SKM-1 treated with dmso at 0.1 percent for 144 hours (cell line): ENCODE results near the gene DNAJC5.

Experiments used
- DNase-seq: peaks from one replicate; lab custom pipeline; 2025; ENCODE audit not compliant: unreplicated experiment; lab: John Stamatoyannopoulos, UW

DNAJC5 gene

DNA sequence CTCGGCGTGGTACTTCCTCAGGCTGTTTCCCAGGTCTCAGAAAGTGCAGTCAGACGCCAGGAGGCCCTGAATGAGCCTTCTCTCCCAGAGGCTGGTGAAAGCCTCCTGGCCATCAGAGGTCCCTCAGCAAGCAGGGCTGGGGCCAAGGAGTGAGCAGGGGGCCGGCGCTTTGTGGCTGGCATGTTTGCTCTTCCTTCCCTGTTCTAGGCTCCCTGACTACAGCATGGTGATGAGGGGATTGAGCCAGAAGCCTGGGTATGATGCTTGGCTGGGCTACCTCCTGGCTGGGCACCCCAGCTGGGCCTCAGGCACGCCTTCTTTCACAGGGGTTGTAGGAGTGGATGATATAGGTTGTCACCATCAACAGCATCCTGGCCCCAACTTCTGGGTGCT, 11.7 kb upstream of the DNAJC5 start:
- DNase-seq, result no peak

DNA sequence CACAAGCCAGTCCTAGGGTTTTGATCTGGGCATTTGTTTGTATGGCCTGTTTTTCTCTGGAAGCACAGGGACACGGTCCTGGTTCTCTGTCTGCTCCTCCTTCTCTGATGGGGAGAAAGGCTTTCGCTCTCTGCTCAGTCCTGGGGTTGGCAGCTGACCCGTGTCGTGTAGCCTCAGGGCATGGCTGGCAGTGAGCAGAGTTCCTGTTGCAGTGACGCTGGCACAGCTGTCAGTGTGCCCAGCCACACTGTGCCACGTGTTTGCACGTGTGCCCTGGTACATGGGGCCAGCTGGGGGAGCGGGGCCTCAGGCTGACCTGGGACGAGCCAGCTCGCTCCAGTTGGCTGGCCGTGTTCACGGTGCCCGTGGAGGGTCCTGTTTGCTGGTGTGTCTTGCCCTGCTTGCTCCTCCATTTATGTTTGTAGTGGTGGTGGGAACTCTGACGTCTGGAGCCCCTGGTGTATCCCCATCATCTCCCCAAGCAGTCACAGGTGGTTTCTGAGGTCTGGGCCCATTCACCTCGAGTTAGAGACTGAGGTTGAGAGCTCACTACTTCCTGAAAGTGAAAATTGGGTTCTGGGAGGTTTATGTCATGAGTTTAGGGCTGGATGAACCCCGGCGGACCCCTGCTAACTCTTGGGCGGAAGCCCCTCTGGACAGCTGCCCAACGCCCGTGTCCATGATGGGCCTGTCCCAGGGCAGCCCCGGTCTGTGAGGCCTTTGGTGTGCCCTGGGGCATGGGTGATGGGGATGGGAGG, 10.2 kb upstream of the DNAJC5 start:
- DNase-seq, result no peak

DNA sequence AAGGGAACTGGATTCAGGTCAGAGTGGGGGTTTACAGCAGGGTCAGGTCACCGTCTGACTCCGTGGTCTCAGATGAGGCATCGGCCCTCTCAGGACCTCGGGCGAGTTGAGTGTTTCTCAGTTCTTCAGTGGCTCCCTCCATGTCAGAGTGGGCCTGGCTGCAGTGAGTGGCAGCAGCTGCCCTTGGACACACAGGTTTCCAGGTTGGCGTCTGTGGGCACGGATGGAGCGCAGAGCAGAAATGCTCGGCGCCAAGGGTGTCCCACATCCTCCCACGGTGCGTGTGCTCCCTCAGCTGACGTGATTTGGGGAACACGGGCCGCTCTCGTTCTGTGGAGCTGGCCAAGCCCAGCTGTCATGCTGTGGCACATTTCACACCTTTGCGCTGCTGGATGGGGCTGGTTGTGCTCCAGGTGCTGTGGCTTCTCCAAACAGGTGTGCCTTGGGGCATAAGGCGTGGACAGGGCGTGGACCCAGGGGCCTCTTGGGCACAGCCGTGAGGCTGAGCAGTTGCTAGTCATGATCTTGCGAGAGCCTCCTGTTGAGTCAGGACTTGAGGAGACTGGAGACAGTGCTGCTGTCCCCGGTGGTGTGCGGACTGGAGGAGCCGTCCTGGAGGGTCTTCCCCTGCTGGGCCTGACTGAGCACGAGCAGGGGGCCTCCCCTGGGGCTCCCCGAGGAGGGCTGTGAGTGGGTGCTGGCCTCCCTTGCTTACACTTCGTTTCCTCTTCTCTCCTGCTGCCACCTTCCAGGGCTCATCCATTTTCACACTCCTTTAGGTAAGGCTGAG, 9.5 kb upstream of the DNAJC5 start:
- no peak for DNase-seq

DNA sequence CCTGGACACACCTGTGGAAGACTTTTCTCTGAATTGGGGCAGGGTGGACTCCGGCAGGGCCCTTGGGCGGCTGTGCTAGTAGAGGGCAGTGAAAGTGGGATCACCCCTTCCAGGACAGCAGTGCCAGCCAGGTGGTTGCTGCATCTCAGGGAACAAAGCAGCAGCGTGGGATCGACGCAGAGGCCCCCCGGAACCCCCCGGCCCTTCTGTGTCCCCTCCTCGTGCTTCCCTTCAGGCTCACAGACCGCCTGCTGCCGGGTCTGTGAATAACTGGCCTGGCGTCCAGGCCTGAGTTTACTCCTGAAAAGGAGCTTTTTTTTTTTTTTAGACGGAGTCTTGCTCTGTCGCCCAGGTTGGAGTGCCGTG, 8.9 kb upstream of the DNAJC5 start:
- DNase-seq, result no peak

GRCh38 chr20:63886921-63887320, 8.0 kb upstream of the DNAJC5 start:
- no peak for DNase-seq

- no peak for DNase-seq
Observed at GRCh38 chr20:63889241-63890200, 5.4 kb upstream of the DNAJC5 start.

DNA sequence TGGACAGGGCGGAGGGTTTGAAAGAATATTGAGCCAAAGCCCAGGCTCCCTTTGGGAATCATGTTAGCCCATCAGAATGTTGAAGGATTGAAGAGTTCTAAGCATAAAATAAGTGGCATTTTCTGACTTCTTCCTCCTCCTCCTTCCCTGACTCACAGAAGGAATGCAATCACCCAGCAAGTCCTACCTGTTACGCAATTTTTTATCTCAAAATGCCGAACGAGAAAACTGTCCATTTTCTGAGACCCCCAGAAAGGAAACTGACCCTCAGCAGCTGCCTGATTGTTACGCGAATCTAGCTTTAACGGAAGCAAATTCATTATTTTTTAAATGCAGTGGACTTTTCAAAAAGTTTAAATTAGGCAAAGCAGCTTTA, 4.7 kb upstream of the DNAJC5 start:
- DNase-seq, result no peak

DNA sequence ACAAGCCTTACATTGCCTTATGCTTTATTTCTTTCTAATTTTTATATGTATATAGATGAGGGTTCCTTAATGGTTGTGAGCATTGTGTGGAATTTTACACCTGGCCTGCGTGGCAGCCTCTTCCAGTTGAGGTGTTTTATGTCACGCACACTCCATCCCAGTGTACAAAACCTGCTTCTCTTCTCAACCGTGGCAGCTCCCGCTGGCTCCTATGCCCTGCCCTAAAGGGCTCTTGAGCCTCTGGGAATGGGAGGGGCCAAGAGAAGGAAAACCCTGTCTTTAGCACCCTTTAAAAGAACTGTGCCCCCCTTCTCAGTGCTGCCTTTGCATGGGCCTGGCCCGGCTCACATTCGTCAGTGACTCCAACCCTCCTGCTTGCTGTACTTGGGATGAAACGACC, 4.3 kb upstream of the DNAJC5 start:
- no peak for DNase-seq

- no peak for DNase-seq
Observed at GRCh38 chr20:63891061-63892002, 3.6 kb upstream of the DNAJC5 start.

GRCh38 chr20:63892402-63892801, 2.5 kb upstream of the DNAJC5 start:
- DNase-seq, result no peak

- no peak for DNase-seq
Observed at GRCh38 chr20:63893999-63894357, 948 bp upstream of the DNAJC5 start.

DNA sequence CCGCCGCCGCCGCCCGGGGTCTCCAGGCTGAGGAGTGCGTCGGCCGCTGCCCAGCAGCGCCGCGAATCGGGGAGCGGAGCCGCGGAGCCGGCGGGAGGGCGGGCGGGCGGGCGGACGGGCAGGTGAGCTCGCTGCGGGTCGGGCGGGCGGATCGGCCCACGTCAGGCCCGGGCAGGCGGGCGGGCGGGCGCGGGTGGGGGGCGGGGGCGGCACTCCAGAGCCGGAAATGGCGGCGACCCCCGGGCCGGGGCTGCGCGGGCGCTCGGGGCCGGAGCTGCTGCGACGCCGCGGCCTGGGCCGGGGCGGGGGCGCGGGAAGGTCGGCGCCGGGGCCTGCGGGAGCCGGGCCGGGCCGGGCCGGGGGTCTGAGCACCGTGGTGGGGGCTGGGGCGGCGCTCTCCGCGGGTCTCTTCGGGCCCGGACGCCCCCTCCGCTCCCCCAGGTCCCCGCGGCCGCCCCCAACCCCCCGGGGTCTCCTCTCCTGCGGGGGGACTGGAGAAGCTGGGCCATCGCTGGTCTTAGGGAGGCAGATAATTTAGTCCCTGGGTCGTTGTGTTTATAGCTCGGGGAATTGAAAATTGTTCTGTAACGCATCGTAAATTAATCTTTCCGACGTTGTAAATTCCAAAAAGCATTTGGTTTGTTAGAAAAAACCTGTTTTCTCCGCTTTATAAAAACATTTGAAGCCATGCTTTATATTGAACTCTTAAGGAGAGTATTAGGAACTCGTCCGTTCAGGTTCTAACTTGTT, 451 bp downstream of the DNAJC5 start:
- DNase-seq, result no peak

- DNase-seq, result peak; percentile 61
Observed at GRCh38 chr20:63895952-63896263, 982 bp downstream of the DNAJC5 start.

DNA sequence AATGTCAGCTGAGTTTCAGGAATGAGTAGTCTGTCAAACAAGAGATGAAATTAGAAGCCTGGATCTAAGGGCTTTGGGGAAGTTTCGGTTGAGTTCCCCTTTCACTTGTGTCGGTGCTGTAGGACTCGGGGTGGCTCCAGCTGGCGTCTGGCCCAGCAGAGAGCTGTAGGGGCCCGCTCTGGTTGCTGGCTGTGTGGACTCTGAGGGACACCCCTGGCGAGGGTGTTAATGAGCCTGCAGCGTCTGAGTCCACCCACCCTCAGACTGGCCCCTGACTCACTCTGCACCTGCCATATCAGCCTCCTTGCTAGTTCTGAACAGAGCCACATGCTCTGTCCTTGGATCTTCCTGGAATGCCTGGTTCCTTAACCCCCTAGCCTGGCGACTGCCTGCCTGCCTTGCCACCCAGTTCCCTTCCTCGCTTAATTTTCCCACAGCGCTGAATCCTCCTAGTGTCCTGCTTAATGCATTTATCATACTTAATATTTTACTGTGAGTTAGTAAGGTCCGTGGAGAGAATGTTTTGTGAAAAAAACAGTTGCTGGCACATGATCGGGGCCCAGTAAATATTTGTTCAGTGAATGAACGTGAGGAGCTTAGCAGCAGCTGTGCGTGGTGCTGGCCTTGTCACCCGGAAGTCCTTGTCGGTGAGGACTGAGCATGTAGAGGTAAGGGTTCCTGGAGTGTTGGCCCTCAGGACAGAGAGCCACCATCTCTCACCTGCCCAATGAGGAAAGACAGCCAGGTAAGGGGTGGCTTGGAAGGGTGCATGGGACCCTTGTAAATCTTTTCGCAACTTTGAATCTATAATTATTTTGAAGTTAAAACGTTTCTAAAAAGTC, 1.6 kb downstream of the DNAJC5 start:
- DNase-seq, result peak; percentile 74

DNA sequence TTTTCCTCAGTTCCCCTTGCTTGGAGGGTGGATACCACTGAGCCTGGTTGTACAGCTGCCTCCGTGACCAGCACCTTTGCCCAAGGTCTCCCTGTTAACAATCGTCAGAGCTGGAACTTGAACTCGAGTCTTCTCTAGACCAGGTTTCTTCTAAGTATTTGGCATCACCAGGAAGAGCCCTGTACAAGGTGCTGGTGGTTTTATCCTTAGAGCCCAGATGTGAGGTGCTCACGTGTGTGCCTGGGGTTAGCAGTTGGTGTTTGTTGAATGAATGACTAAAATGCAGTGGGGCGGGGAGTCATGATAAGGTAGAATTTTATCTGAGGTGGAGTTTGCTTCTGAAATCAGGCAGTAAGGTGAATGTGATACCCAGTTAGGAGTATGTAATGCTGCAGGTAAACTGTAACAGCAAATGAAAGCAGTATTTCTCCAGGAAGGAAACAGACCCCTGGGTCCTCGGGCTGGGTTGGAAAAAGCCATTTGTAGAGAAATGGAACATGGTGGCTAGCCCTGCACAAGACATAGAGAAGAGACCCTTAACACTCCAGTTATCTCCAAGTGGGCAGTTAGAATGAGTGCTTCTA, 3.1 kb downstream of the DNAJC5 start:
- no peak for DNase-seq

DNA sequence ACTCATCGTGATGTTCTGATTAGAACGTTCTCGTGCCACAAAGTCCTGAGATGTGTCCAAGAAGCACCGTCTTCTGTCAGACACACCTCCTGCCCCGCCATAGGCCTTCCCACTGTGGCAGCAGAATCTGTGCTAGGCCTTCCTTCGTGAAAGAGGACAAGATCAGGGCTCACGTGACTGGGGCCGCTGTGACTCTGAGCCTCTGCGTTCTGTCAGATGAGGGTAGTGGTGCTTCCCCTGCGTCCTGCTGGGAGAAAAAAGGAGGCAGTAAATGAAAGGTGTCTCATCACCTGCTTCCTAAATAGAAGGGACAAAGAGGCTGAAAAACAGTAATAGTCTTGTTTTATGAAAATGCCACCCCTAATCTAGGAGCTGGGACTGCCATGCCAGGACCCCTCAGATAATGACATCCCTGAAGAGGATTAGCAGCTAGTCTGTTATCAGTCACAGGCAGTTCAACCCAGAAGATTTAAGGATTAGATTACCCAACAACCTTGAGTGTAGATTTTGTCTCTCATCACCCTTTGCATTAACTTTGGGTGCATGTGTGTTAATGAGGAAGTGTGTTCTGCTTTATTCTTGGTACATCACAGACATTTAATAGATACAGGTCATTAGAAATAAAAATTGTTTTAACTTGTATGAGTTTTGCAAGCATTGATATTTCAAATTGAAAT, 4.1 kb downstream of the DNAJC5 start:
- DNase-seq, result peak; percentile 54

- DNase-seq, result peak; percentile 82
Observed at GRCh38 chr20:63900413-63900812, 5.5 kb downstream of the DNAJC5 start.
